GM18498 (cell line): ENCODE measurements around the gene IGF2BP1.
"Not testable (repeated sequence)": the region's sequence is repeated elsewhere in the genome, so short reads cannot be mapped to it uniquely, and the experiment has no call there.

Experiments used
- ATAC-seq: cut with Tn5 transposase; IDR thresholded peaks from one replicate; pipeline ENCODE4 v1.9.1; 2021; ENCODE audit warnings: mild to moderate bottlenecking, moderate library complexity; ENCODE audit not compliant: unreplicated experiment

The IGF2BP1 gene

DNA sequence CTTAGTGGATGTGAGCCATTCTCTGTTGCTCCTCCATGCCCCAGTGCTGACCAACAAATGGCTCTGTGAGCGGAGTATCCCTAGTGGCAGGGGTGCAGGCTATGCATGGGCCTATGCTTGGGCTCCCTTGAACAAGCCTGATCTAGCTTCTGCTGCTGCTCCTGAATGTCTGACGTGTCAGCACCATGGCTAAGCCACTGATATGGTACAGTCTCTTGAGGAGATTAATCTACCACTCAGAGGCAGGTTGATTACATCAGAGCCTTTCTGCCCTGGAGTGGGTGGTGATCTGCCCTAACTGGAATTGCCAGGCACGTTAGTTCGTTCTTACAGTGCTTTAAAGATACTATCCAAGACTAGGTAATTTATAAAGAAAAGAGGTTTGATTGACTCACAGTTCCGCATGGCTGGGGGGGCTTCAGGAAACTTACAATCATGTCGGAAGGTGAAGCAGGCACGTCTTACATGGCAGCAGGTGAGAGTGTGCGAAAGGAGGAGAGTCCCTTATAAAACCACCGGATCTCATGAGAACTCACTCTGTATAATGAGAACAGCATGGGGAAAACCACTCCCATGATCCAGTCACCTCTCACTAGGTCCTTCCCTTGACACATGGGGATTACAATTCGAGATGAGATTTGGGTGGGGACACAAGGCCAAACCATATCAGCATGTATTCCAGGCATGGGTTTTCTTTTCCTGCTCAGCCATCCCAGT is 93.9 kb downstream of the IGF2BP1 start:
- ATAC-seq: no peak

- ATAC-seq: no peak
Measured at GRCh38 chr17:49093131-49093530, 95.9 kb downstream of the IGF2BP1 start.

GRCh38 chr17:49100601-49101000 is 103.4 kb downstream of the IGF2BP1 start:
- ATAC-seq: no peak

- ATAC-seq: no peak
Measured at GRCh38 chr17:49101054-49101534, 103.9 kb downstream of the IGF2BP1 start.

DNA sequence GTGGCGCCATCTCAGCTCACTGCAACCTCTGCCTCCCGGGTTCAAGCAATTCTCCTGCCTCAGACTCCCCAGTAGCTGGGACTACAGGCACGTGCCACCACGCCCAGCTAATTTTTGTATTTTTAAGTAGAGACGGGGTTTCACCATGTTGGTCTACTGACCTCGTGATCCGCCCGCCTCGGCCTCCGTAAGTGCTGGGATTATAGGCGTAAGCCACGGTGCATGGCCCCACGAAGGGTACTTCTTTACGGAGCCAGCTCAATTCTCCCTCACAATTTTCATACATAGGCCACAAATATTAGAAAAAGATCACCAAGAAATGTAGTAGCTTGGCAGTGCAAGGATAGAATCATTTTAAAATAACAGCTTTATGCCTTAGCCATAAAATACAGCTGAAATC is 106.2 kb downstream of the IGF2BP1 start:
- ATAC-seq: not testable (repeated sequence)

GRCh38 chr17:49104511-49105074 is 107.4 kb downstream of the IGF2BP1 start:
- ATAC-seq: no peak
